H1 (cell line): ENCODE results near the gene SQOR. TPM values are rescaled to one million over a fixed set of nuclear protein-coding genes. Genes with fewer than 3 reads are reported as not detected.

Experiments used
- BCL11A ChIP-seq, 2 experiments: IDR thresholded peaks; one replicate each; pipeline ENCODE4 v1.6.1; 2011; ENCODE audit warnings: low read depth in 2 of 2, low read length in 2 of 2, mild to moderate bottlenecking in 2 of 2
- GTF2F1 ChIP-seq: IDR thresholded peaks from 2 replicates; pipeline ENCODE4 v1.6.1; 2012; ENCODE audit warnings: low read depth, low read length, improper control_type of control experiment, borderline replicate concordance
- HDAC6 ChIP-seq: IDR thresholded peaks from one replicate; pipeline ENCODE4 v1.7.1; 2012; ENCODE audit warnings: low read depth, mild to moderate bottlenecking, inconsistent platforms, low read length, moderate library complexity
- KDM4A ChIP-seq: IDR thresholded peaks from one replicate; pipeline ENCODE4 v1.7.1; 2012; ENCODE audit warnings: low read depth, mild to moderate bottlenecking, moderate library complexity, low read length, inconsistent platforms; ENCODE audit not compliant: severe bottlenecking
- SIN3A ChIP-seq, 2 experiments: IDR thresholded peaks in 1 of 2; conservative IDR thresholded peaks in 1 of 2; 2 replicates each; pipeline ENCODE4 v1.6.1; 2011 to 2012; ENCODE audit warnings: low read length in 2 of 2, improper control_type of control experiment in 1 of 2, low read depth in 1 of 2, mild to moderate bottlenecking in 1 of 2
- SP4 ChIP-seq: IDR thresholded peaks from 2 replicates; pipeline ENCODE4 v1.6.1; 2012; ENCODE audit warnings: low read length, inconsistent platforms
- TAF1 ChIP-seq: IDR thresholded peaks from 2 replicates; pipeline ENCODE4 v1.6.1; 2011; ENCODE audit warnings: mild to moderate bottlenecking, low read depth, low read length
- polyA plus RNA-seq, 7 experiments: library from polyadenylated mRNA; depleted of rRNA in 3 of 7; stranded (reverse) in 5 of 7; unstranded in 2 of 7; fragments of >200 nt in 5 of 7; fragments of 200-250 nt in 2 of 7; gene quantifications; 1 replicate in 5 of 7; 2 replicates in 1 of 7; 4 replicates in 1 of 7; pipeline versions ENCODE4 v1.2.1 to v1.2.3, GENCODE V29; 2011 to 2013; ENCODE audit warnings: missing spikeins in 2 of 7, mixed read lengths in 2 of 7
- total RNA-seq: library from RNA; stranded (reverse); fragmentation: NEBNext Ultra II Directional; extraction: Animal tissue kit (Norgen Biotek cat#: 25700); gene quantifications from 2 replicates; pipeline ENCODE4 v1.2.1, GENCODE V29; 2021
- TF ChIP-seq, protein P1 (sequence below): fragments of 300-600 bp; sonication (generic); IDR thresholded peaks from 2 replicates; pipeline ENCODE4 v1.7.1; 2012; ENCODE audit warnings: low read length, moderate library complexity, mild to moderate bottlenecking, inconsistent platforms; ENCODE audit not compliant: insufficient replicate concordance

Gene SQOR
- total and polyA plus RNA-seq, 2 of the 8 experiments (the other 6 are each of a cell fraction or from before 2014, with no cell fraction given), result 0.20 to 0.22 TPM

DNA sequence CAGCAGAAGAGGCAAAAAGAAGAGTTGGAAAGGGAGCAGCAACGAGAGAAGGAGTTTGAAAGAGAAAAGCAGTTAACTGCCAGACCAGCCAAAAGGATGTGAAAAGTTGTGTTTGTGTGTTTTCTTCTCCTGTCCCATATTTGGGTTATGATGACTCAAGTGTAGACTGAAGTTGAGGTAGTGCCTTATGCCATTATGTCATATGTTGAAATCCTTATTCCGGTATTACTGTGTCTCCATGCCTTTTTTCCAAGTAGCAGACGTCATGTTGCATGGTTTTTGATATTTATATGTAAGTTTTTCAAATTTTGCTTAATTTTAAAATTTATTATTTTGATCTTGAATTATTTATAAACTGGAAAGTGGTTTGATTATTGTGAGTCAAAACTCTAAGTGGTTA lies 28.4 kb upstream of the SQOR start (continued):
- TF ChIP-seq, protein P1, sequence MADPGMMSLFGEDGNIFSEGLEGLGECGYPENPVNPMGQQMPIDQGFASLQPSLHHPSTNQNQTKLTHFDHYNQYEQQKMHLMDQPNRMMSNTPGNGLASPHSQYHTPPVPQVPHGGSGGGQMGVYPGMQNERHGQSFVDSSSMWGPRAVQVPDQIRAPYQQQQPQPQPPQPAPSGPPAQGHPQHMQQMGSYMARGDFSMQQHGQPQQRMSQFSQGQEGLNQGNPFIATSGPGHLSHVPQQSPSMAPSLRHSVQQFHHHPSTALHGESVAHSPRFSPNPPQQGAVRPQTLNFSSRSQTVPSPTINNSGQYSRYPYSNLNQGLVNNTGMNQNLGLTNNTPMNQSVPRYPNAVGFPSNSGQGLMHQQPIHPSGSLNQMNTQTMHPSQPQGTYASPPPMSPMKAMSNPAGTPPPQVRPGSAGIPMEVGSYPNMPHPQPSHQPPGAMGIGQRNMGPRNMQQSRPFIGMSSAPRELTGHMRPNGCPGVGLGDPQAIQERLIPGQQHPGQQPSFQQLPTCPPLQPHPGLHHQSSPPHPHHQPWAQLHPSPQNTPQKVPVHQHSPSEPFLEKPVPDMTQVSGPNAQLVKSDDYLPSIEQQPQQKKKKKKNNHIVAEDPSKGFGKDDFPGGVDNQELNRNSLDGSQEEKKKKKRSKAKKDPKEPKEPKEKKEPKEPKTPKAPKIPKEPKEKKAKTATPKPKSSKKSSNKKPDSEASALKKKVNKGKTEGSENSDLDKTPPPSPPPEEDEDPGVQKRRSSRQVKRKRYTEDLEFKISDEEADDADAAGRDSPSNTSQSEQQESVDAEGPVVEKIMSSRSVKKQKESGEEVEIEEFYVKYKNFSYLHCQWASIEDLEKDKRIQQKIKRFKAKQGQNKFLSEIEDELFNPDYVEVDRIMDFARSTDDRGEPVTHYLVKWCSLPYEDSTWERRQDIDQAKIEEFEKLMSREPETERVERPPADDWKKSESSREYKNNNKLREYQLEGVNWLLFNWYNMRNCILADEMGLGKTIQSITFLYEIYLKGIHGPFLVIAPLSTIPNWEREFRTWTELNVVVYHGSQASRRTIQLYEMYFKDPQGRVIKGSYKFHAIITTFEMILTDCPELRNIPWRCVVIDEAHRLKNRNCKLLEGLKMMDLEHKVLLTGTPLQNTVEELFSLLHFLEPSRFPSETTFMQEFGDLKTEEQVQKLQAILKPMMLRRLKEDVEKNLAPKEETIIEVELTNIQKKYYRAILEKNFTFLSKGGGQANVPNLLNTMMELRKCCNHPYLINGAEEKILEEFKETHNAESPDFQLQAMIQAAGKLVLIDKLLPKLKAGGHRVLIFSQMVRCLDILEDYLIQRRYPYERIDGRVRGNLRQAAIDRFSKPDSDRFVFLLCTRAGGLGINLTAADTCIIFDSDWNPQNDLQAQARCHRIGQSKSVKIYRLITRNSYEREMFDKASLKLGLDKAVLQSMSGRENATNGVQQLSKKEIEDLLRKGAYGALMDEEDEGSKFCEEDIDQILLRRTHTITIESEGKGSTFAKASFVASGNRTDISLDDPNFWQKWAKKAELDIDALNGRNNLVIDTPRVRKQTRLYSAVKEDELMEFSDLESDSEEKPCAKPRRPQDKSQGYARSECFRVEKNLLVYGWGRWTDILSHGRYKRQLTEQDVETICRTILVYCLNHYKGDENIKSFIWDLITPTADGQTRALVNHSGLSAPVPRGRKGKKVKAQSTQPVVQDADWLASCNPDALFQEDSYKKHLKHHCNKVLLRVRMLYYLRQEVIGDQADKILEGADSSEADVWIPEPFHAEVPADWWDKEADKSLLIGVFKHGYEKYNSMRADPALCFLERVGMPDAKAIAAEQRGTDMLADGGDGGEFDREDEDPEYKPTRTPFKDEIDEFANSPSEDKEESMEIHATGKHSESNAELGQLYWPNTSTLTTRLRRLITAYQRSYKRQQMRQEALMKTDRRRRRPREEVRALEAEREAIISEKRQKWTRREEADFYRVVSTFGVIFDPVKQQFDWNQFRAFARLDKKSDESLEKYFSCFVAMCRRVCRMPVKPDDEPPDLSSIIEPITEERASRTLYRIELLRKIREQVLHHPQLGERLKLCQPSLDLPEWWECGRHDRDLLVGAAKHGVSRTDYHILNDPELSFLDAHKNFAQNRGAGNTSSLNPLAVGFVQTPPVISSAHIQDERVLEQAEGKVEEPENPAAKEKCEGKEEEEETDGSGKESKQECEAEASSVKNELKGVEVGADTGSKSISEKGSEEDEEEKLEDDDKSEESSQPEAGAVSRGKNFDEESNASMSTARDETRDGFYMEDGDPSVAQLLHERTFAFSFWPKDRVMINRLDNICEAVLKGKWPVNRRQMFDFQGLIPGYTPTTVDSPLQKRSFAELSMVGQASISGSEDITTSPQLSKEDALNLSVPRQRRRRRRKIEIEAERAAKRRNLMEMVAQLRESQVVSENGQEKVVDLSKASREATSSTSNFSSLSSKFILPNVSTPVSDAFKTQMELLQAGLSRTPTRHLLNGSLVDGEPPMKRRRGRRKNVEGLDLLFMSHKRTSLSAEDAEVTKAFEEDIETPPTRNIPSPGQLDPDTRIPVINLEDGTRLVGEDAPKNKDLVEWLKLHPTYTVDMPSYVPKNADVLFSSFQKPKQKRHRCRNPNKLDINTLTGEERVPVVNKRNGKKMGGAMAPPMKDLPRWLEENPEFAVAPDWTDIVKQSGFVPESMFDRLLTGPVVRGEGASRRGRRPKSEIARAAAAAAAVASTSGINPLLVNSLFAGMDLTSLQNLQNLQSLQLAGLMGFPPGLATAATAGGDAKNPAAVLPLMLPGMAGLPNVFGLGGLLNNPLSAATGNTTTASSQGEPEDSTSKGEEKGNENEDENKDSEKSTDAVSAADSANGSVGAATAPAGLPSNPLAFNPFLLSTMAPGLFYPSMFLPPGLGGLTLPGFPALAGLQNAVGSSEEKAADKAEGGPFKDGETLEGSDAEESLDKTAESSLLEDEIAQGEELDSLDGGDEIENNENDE, result no peak
- TF ChIP-seq GTF2F1 (no peak), SP4 (no peak), SIN3A (conservative IDR thresholded peaks at IDR 0.05 in 1 of 2, IDR thresholded peaks at IDR 0.05 in 1 of 2; ENCODE audit: low read depth in 1 of 2, low read length in 2 of 2) (no peak), BCL11A (IDR thresholded peaks at IDR 0.05; ENCODE audit: low read depth in 2 of 2, low read length in 2 of 2) (no peak), HDAC6 (no peak), KDM4A (no peak), TAF1 (no peak)
